Renal cortex interstitium (tissue), 11 donors: ENCODE data around the gene CHIC2. TPM values are rescaled to one million over a fixed set of nuclear protein-coding genes. Genes with fewer than 3 reads are reported as not detected.

Source experiments
- DNase-seq, 11 donors: peaks; one replicate each; pipeline ENCODE4 v3.0.0-alpha.2; 2013; ENCODE audit warnings: low read depth in 9 of 11, low spot score in 4 of 11; ENCODE audit errors: extremely low read depth in 1 of 11
- polyA plus RNA-seq, 3 donors: library from polyadenylated mRNA; unstranded; fragments of 120-200 nt; gene quantifications; one replicate each; pipeline ENCODE4 v1.2.1, GENCODE V29; 2013; ENCODE audit not compliant: insufficient read length in 3 of 3

CHIC2 gene
- polyA plus RNA-seq, 3 donors, result 27.4 to 37.5 (median 29.0) TPM

DNA sequence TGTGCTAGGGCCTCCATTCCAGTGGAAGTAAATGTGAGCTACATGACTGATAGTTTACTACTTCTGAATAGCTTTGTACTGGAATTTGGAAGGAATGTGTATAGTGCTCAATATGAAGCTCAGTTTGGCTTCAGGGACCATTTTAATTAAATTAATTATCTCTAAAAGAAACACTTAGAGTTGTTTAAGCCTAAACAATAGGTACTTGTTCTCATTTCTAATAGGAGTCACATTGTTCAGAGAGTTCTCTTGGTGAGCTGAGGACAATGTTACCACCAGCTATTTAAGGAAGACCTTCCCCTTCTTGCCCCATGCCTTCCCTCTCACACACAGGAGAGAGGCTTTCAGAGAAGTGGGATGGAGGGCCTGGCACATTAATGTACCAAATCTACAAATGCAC lies 78.3 kb downstream of the CHIC2 start:
- DNase-seq, result no peak

DNA sequence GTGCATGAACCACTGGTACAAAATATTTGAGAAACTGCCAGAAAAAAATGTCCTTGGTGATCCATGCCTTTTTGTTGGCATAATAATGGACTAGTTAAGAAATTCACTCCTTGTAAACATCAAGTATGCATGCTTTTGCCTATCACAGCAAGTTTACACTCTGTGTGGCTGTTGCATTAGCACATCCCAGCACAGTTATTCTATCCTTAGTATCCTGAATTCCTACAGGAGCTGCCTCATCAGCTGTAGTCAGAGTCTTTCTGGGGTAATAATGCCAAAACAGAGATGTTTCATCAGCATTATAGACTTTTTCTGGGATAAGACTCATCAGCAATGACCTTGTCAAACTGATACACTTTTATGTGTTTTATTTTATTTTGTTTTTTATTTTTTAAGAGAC lies 82.8 kb downstream of the CHIC2 start:
- no peak for DNase-seq

DNA sequence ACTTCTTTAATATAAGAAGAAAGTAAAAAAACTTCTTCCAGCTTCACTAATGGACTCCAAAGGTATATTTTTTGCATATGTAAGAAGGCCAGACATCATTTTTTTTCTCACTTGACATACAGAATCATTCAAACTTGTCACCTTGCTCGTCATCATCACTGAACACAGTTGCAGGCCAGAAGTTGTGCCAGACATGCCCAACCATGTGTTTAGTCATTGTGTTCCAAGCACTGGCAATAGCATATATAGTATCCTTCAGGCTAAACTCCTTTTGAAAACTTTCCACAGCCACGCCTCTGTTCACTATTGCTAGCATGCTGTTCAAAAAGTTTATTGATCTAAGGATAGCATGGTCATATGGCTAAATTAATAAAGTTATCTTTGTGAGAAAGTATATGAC lies 83.3 kb downstream of the CHIC2 start:
- DNase-seq, result no peak

DNA sequence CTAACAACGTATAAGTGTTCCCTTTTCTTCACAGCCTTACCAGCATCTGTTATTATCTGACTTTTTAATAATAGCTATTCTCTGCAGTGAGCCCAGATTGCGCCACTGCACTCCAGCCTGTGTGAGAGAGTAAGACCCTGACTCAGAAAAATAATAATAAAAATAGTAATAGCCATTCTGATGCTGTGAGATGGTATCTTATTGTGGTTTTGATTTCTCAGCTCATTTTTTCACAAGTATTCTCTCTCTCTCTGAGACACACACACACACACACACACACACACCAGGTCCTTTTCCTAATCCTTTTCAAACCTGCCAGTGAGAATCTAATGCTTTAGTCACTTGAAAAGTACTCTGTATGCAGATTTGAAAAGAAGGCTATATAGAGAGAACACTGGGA lies 89.8 kb downstream of the CHIC2 start:
- no peak for DNase-seq

DNA sequence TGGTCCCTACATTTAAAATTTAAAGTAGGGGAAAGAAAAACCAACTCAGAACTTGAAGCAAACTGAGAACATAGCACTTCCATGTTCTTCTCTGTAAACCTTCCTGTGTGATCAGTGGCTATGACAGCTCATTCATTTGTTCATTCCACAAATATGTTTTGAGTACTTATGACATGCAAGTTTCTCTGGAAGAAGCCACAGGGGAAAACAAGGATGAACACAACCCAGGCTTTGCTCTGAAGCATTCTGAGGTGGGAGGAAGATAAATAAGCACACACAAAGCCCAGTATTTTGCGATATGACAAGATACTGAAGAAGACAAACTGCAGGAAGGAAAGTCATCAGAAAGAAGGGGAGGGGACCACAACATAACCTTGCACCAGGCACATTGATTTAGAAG lies 96.4 kb downstream of the CHIC2 start:
- DNase-seq, result no peak

DNA sequence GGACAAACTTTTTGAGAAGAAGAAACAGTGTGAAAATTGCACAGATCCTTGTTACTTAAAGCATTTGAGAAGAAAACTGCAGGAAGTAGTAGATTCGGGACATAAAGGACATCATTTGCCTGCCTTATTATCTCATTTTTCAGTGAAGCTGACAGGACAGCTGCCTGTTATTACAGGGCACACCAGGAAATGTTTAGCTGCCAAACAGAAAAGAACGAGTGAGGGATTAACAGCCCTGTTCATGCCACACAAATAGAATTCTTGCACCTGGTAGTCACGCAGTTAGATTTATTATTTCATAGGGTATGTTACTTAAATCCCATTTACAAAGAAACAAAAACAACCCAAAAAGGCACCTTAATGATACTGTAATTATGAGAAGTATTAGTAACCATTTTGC lies 100.6 kb downstream of the CHIC2 start:
- no peak for DNase-seq

DNA sequence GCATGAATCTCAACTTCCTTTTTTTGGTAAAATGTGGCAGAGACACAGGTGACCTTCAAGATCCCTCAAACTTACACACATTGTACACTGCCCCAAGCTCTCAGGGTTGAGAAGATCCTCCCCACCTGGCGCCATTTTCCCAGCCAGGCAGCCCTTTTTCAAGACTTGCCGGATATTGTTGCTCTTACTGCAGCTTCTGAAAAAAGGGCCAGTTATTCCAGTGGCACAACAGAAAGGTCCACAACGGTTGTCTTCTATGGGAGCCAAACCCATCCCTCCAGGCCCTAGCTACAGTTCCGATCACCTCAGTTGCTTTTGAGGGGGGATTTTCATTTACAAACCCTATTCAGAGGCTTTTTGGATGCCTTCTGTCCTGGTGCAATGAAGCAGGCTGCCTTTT lies 101.1 kb downstream of the CHIC2 start:
- no peak for DNase-seq

DNA sequence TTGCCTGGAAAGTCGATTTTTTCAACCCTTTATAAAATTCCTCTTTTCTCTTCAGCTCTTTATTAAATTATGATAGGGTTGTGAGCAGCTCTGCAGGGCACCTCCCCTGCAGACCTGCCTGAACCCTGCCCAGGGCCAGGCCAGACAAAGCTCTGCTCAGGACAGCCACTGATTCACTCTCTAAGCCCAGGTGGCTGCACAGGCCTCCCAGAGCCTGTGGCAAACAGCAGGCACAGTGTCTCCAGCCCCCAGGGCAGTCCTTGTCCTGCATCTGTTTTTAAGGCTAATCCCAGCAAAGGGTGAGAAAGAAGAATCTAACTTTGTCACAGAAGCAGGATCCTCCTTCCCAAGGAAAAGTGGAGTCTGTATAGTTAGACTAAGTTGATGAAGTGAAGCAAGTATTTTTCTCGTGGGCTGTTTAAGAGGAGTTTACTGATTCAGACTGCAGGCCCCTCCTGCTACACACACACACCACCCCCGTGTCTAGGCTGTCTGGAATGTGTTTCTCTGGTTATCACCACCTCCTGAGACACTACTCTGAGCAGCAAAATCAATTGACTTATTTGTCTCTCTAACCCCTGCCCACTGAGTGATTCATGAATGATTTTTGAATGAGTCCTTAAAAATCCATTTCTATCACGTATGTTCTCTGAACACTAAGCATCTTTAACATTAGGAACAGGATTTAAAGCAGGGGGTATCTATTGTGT lies 101.7 kb downstream of the CHIC2 start:
- DNase-seq, result no peak

DNA sequence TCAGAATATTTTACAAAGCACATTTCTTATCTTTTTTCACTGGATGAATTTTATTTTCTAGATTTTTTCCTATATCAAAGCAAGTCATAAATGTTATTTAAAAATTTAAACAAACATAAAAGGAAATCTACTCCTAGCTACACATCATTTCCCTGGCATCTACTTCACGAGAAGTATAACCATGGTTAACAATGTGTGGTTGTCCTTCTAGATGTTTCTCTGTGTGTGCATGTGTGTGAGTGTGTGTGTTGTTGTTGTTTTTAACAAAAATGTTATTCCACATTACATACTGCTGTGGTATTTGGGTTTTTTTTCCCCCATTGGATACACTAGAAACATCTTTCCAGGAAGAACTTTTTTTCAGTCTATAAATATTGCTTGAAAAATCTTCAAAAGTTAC lies 103.1 kb downstream of the CHIC2 start:
- DNase-seq, result no peak

DNA sequence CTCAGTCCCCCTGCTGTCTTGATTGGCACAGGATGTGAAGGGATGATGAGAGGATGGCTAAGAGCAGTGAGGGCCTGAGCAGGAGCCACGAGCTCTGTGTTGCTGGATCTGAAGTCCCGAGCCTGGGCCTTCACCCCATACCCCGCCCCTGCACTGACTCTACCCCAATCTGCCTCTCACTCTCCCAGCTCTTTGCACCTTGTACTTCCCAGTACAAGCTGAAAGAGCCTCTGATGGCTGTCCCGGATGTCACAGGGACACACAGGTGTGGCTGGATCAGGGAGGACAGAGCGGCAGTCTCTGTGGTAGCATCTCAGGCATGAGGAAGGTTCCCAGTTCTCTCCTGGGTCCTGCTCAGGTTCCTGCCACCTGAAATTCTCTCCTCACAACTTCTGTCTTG lies 103.6 kb downstream of the CHIC2 start:
- no peak for DNase-seq

Other genes with a start within 250 kb of the CHIC2 start
- gene GSX2, start 35.6 kb upstream of the CHIC2 start, polyA plus RNA-seq, result not detected
- 100 to 1,000 TPM; 149 to 161 (median 160) TPM for gene PDGFRA, start 164.7 kb upstream of the CHIC2 start, polyA plus RNA-seq